GM18505 (cell line): ENCODE data around the gene PNKD.

Experiments used
- ATAC-seq: cut with Tn5 transposase; IDR thresholded peaks from one replicate; pipeline ENCODE4 v1.9.1; 2021; ENCODE audit not compliant: unreplicated experiment
- POLR2A ChIP-seq: IDR thresholded peaks from 4 replicates; pipeline ENCODE4 v1.6.1; 2011; ENCODE audit warnings: borderline replicate concordance; ENCODE audit not compliant: insufficient read depth, insufficient read length; ENCODE audit errors: extremely low read depth

The PNKD gene

GRCh38 chr2:218363736-218364135, 93.4 kb downstream of the PNKD start:
- TF ChIP-seq POLR2A, result no peak
- no peak for ATAC-seq

- no peak for TF ChIP-seq POLR2A
- ATAC-seq, result no peak
Measured at GRCh38 chr2:218364196-218364595, 93.9 kb downstream of the PNKD start.

- no peak for TF ChIP-seq POLR2A
Measured at GRCh38 chr2:218366621-218367414, 96.5 kb downstream of the PNKD start.

GRCh38 chr2:218367415-218368149, 97.3 kb downstream of the PNKD start:
- peak; percentile 89 for ATAC-seq
- peak; percentile 91 for TF ChIP-seq POLR2A

More at GRCh38 chr2:218366621-218367414, 96.5 kb downstream of the PNKD start:
- no peak for ATAC-seq

GRCh38 chr2:218368150-218368528, 97.8 kb downstream of the PNKD start:
- no peak for TF ChIP-seq POLR2A
- no peak for ATAC-seq

- no peak for TF ChIP-seq POLR2A
- ATAC-seq, result no peak
Measured at GRCh38 chr2:218368621-218369153, 98.4 kb downstream of the PNKD start.

GRCh38 chr2:218369330-218369729, 99.0 kb downstream of the PNKD start:
- ATAC-seq, result no peak
- no peak for TF ChIP-seq POLR2A

- no peak for ATAC-seq
- no peak for TF ChIP-seq POLR2A
Measured at GRCh38 chr2:218370410-218371063, 100.2 kb downstream of the PNKD start.

- no peak for ATAC-seq
- TF ChIP-seq POLR2A, result no peak
Measured at GRCh38 chr2:218371983-218372350, 101.6 kb downstream of the PNKD start.

- no peak for TF ChIP-seq POLR2A
- no peak for ATAC-seq
Measured at GRCh38 chr2:218374795-218375194, 104.5 kb downstream of the PNKD start.

- no peak for TF ChIP-seq POLR2A
- ATAC-seq, result no peak
Measured at GRCh38 chr2:218375212-218375611, 104.9 kb downstream of the PNKD start.

- no peak for TF ChIP-seq POLR2A
- no peak for ATAC-seq
Measured at GRCh38 chr2:218378053-218378452, 107.7 kb downstream of the PNKD start.

GRCh38 chr2:218381916-218382366, 111.6 kb downstream of the PNKD start, which contains the start of gene SLC11A1:
Gene SLC11A1 (plus strand): TSS chr2:218382273. CDS start chr2:218382369, 96 bp downstream.
- no peak for TF ChIP-seq POLR2A
- ATAC-seq, result no peak
